ENCODE data around the gene UBA5.

DNA sequence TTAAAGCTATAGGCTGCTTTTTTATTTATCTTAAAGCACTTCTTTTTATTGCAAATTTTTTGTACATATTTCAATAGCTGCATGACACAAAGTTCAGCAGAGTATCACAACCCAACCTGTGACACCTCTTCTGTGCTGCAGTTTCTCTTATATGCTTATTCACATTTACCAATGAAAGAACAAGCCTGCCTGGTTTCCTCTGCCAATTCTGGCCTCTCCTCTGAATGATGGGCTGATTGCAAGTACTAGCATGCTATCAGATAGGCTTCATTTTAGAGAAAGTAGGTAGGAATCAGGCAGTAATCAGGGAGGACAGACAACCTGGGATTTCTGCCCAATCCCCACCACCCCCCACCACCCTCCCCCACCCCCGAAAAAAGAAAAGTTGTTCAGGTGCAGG lies 36.5 kb upstream of the UBA5 start:
- TF ChIP-seq, protein P1, sequence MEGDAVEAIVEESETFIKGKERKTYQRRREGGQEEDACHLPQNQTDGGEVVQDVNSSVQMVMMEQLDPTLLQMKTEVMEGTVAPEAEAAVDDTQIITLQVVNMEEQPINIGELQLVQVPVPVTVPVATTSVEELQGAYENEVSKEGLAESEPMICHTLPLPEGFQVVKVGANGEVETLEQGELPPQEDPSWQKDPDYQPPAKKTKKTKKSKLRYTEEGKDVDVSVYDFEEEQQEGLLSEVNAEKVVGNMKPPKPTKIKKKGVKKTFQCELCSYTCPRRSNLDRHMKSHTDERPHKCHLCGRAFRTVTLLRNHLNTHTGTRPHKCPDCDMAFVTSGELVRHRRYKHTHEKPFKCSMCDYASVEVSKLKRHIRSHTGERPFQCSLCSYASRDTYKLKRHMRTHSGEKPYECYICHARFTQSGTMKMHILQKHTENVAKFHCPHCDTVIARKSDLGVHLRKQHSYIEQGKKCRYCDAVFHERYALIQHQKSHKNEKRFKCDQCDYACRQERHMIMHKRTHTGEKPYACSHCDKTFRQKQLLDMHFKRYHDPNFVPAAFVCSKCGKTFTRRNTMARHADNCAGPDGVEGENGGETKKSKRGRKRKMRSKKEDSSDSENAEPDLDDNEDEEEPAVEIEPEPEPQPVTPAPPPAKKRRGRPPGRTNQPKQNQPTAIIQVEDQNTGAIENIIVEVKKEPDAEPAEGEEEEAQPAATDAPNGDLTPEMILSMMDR (IDR thresholded peaks at IDR 0.05 in 4 of 5, conservative IDR thresholded peaks at IDR 0.05 in 1 of 5): no peak
- no peak for TF ChIP-seq POLR2A (IDR thresholded peaks at IDR 0.05)

Measured in gastrocnemius medialis (tissue), 4 donors.